ACHN (cell line): ENCODE measurements around the gene MDK.

Experiments
- DNase-seq: peaks from one replicate; pipeline ENCODE4 v3.0.0-alpha.2; 2015
- in situ Hi-C: cut with HindIII; loops from 2 replicates; pipeline ENCODE4 v1.10.0; 2017; ENCODE audit warnings: low sequenced_read_pairs, low pct_ligation_motif_present, low pct_unique_long_range_greater_than_20kb

Gene MDK

DNA sequence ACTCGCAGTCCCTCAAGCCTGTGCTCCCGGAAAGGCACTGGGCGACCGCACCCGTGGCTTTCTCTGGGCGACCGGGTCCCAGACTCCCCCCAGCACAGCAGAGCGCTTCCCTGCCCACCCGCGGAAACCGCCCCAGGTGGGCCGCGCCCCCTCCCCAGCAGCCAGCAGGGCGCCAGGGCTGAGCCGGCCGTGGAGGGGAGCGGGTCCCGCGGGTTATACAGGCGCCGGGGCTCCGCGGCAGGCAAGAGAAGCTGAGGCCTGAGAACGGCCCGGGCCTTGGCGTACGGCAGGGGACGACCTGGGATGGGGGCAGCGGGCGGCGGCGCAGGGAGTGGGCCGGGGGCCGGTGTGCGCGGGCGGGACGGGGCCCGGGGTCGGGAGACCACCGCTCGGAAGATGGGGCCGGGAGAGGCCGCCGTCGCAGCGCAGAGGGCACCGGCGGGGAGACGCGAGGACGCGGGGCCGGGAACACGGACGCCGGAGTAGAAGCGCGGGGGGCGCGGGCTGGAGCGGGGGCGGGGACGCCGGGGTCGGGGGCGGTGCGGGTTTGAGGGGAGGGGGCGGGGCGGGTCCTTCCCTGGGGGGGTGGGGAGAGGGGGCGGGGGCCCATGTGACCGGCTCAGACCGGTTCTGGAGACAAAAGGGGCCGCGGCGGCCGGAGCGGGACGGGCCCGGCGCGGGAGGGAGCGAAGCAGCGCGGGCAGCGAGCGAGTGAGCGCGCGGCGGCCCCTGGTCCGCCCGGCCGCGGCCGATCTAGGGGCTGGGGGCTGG is at the start of gene MDK:
MDK (plus strand) TSS at position 622 of the 771 bp plus-strand sequence. CDS start 389 bp downstream, outside the sequence.
- in situ Hi-C loops, result no loop called here
- peak; percentile 35 for DNase-seq

GRCh38 chr11:46332093-46332567 is 49.3 kb upstream of the MDK start:
- DNase-seq, result no peak
- in situ Hi-C loops, result no loop called here

- no peak for DNase-seq
- in situ Hi-C loops, result no loop called here
Measured at GRCh38 chr11:46332568-46333393, 48.7 kb upstream of the MDK start.

DNA sequence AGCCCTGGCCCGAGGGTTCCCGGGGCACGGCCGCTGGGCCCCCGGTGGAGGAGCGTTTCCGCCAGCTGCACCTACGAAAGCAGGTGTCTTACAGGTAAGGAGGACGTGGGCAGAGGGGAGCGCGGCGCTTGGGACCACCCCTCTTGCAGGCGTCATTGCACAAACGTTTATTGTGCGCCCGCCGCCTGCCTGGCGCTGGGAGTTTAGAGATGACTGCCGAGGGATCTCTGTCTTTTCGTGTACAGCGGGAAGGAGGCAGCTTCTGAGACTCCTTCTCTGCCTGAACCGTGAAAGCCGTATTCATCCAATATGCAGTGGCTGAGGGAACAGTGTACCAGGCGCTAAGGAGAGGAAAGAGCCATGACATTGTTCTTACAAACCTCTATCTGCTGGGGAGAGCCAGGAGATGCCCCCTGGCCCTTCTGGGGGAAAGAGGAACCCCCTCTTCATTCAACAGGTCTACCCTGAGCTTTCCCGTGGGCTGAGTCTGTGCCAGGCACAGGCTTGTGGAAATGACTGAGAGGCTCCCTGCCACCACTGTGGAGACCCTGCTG is 48.0 kb upstream of the MDK start:
- in situ Hi-C loops, result no loop called here
- no peak for DNase-seq

- DNase-seq, result no peak
- in situ Hi-C loops, result no loop called here
Measured at GRCh38 chr11:46334211-46334610, 47.3 kb upstream of the MDK start.

DNA sequence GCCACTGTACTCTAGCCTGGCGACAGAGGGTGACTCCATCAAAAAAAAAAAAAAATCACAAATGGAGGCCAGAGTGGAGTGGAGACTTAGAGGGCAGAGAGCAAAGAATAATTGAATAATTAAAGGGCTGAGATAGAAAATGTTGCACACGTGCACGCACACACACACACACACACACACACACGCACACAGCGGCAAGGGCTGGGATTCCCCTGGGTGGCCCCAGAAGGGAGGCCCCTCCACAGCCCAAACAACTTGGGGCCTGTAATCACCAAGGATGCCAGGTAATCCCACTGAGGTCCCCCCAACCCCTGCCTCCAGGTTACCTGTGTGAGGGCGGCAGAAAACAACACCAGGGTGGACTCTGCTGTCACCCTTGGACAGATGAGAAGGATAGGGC is 46.2 kb upstream of the MDK start:
- DNase-seq, result no peak
- in situ Hi-C loops, result no loop called here

- no peak for DNase-seq
Measured at GRCh38 chr11:46335890-46336562, 45.4 kb upstream of the MDK start.

GRCh38 chr11:46336563-46337180 is 44.8 kb upstream of the MDK start:
- in situ Hi-C loops, result no loop called here
- DNase-seq, result no peak

More at GRCh38 chr11:46335890-46336562, 45.4 kb upstream of the MDK start:
- in situ Hi-C loops, result no loop called here

DNA sequence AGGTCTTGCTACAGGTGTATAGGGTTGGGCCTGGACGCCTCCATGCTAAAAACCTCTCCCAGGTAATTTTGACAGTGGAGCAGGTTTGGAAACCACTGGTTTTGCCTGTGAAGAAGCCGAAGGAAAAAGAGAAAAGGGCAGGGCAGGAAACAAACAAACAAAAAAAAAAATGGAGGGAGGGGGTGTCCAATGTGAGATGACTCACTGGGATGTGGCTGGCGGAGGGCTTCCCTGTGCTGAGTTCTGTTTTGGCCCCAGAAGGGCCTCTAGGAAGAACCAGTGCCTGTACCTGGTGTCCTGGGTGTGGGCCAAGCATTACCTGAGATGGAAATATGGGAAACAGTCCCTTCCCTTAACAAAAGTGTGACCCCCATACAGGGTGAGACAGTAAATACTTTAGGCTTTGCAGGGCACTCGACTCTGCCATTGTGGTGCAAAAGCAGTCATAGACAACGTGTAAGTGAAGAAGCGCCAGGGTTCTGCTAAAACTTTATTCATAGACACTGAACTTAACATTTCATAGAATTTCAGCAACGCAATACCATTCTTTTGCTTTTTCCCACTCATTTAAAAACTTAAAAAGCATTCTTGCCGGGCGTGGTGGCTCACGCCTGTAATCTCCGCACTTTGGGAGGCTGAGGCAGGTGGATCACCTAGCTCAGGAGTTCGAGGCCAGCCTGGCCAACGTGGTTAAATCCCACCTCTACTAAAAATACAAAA is 43.7 kb upstream of the MDK start:
- in situ Hi-C loops, result no loop called here
- no peak for DNase-seq

DNA sequence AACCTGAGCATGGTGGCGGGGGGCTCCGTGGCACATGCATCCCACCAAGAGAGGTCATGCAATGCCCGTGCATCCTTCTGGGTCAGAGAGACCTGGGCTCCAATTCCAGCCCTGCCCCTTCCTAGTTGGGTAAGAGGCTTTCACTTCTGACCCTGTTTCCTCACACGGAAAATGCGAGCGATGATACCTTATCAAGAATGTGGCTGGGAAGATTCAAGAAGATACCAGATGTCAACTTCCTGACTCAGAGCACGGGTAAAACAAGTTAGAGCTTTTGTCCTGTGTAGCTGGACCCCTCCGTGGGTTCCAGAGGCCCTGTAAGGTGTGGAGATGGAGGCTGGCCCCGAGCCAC is 42.9 kb upstream of the MDK start:
- no peak for DNase-seq
- in situ Hi-C loops, result no loop called here

- no peak for DNase-seq
Measured at GRCh38 chr11:46338988-46339666, 42.3 kb upstream of the MDK start.

GRCh38 chr11:46339816-46340215 is 41.7 kb upstream of the MDK start:
- no peak for DNase-seq
- in situ Hi-C loops, result no loop called here

More at GRCh38 chr11:46338988-46339666, 42.3 kb upstream of the MDK start:
- in situ Hi-C loops, result no loop called here

GRCh38 chr11:46341454-46341853 is 40.0 kb upstream of the MDK start:
- in situ Hi-C loops, result no loop called here
- DNase-seq, result no peak

GRCh38 chr11:46342239-46342638 is 39.2 kb upstream of the MDK start:
- no peak for DNase-seq
- in situ Hi-C loops, result no loop called here

DNA sequence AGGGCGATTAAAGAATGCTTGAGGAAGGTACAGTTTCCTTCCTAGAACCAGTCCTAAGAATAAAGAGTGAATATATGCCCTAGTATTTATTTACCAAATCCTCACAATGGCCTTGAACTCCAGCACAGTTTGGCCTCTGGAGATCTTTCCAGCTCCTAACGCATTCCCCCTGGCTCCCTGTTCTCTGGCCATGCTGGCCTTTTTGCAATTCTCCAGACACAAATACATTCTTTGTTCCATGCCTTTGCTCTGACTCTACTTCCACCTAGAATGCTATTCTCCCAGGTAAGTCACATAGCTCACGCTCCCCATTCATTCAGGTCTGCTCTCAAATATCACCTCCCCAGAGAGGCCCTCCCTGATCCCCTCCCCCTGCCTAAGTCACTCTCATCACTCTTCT is 37.9 kb upstream of the MDK start:
- no peak for DNase-seq
- in situ Hi-C loops, result no loop called here

GRCh38 chr11:46345131-46345597 is 36.3 kb upstream of the MDK start:
- in situ Hi-C loops, result no loop called here
- DNase-seq, result no peak

DNA sequence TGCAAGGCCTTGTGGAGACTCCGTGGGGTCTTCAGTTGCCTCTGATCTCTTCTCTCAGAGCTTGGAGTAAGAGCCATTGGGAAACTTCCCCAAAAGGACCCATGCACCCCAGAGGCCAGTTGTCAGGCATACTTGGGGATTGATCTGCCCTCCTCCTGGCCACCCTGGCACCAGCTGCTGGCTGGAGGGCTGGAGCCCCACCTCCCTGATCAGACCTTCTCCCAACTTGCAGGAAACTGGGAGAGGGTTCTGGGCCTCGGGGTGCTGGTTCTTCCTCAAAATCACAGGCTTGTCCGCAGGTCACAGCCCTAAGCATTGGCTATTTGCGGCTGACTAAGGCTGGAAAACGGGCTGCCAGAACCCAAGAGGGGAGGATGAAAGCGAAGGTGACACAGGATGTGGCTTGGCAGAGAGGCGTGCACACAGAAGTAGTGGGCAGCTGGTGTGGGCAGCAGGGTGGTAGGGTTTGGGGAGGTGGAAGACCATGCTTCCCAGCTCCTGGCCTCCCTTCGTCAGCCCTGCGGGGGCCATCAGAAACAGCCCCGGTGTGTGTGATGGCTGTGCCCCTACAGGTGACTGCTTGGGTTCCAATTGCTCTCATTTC is 35.5 kb upstream of the MDK start:
- no peak for DNase-seq
- in situ Hi-C loops, result no loop called here
